Measurements from ENCODE around the gene SEMA4A. TPM values are rescaled to one million over a fixed set of nuclear protein-coding genes. Genes with fewer than 3 reads are reported as not detected.

SEMA4A gene
- total and polyA plus RNA-seq, 9 of the 15 experiments (the other 6 are each of a cell fraction or from before 2014, with no cell fraction given): 0.04 to 1.7 (median 0.45) TPM

GRCh38 chr1:156126043-156126629 is 27.2 kb upstream of the SEMA4A start:
- DNase-seq (ENCODE audit: extremely low read depth in 1 of 4, low spot score in 3 of 4) (peak; percentile 57 to 88 (median 69)), ATAC-seq (peak; percentile 25), FAIRE-seq (peak; percentile 52)
- in situ Hi-C loops (cut with MboI) (no loop called here), intact Hi-C loops (cut with micrococcal nuclease) (loop anchor here (10.0 kb wide), 1 partner anchor 191 kb away; the partner anchor contains the start of gene KHDC4)
- Histone ChIP-seq H3K9me3 (replicated peaks; ENCODE audit: control insufficient read depth, insufficient read depth, low read depth, low read length) (no peaks in the 10 kb centered on the region), H4K20me1 (replicated peaks; ENCODE audit: control insufficient read depth, insufficient read depth, low read length) (peaks cover 42% of the 10 kb centered on the region), H3K4me1 (replicated peaks in 1 of 2; ENCODE audit: control insufficient read depth in 2 of 2, insufficient read depth in 2 of 2, low read length in 2 of 2) (peaks cover 81 to 88% of the 10 kb centered on the region in 2 experiments), H3K4me3 (peak overlapping the region; percentile 26), H3K4me2 (ENCODE audit: insufficient read depth, low read length) (peak overlapping the region; percentile 83), H3K27me3 (ENCODE audit: control insufficient read depth in 2 of 2, insufficient read depth in 2 of 2, low read length in 2 of 2) (no peaks in the 10 kb centered on the region), H3K27ac (ENCODE audit: extremely low read depth, low read depth, low read length) (peak overlapping the region; percentile 82), H2AFZ (ENCODE audit: low read depth, low read length) (no peak overlapping the region), H3K36me3 (ENCODE audit: control insufficient read depth, insufficient read depth, low read length) (peaks cover 50% of the 10 kb centered on the region; the same call in 2 of the 3 replicates), H3K79me2 (ENCODE audit: control insufficient read depth, insufficient read depth, low read length) (peaks cover 96% of the 10 kb centered on the region), H3K9ac (ENCODE audit: insufficient read depth in 1 of 2, low read depth in 2 of 2, low read length in 2 of 2) (peak overlapping the region; percentile 60 to 85), H3K9me1 (ENCODE audit: control insufficient read depth, insufficient read depth, low read length) (peaks cover 10% of the 10 kb centered on the region)
- 7% methylated on average over 10 of the region's 11 CpGs for WGBS (ENCODE audit: insufficient coverage, low coverage, missing lambda C conversion rate)
- BruUV-seq (replicated peaks): no TSS peak
- CTCF ChIA-PET (ENCODE audit: low intra/inter-chr PET ratio): interaction anchor here (1.1 kb wide), 1 partner anchor 34 kb away, joined by 3 read pairs; no protein-coding TSS in a partner anchor
- POLR2A ChIA-PET: interaction anchor here (0.6 to 6.5 kb wide), 4 partner anchors 11 to 192 kb away, joined by 3 to 76 read pairs (median 22); partner anchors contain the start of gene LMNA
- no peak for TF ChIP-seq PHF21A (IDR thresholded peaks at IDR 0.05; ENCODE audit: borderline replicate concordance, low read depth)
- TF ChIP-seq, protein P1, sequence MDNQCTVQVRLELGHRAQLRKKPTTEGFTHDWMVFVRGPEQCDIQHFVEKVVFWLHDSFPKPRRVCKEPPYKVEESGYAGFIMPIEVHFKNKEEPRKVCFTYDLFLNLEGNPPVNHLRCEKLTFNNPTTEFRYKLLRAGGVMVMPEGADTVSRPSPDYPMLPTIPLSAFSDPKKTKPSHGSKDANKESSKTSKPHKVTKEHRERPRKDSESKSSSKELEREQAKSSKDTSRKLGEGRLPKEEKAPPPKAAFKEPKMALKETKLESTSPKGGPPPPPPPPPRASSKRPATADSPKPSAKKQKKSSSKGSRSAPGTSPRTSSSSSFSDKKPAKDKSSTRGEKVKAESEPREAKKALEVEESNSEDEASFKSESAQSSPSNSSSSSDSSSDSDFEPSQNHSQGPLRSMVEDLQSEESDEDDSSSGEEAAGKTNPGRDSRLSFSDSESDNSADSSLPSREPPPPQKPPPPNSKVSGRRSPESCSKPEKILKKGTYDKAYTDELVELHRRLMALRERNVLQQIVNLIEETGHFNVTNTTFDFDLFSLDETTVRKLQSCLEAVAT (IDR thresholded peaks at IDR 0.05): no peak
- no peak for TF ChIP-seq DIDO1 (tag; IDR thresholded peaks at IDR 0.05; ENCODE audit: low read depth)
- TF ChIP-seq ZSCAN32 (CRISPR knock-in tag; IDR thresholded peaks at IDR 0.05): no peak
- TF ChIP-seq ZBTB33 (CRISPR knock-in tag; IDR thresholded peaks at IDR 0.05): peak; percentile 63
- no peak for TF ChIP-seq HNRNPLL (IDR thresholded peaks at IDR 0.05; ENCODE audit: low read depth, low read length, poor library complexity, severe bottlenecking)
- TF ChIP-seq ARNT (IDR thresholded peaks at IDR 0.05): no peak
- no peak for TF ChIP-seq ZNF699 (CRISPR knock-in tag; IDR thresholded peaks at IDR 0.05; ENCODE audit: insufficient replicate concordance)
- TF ChIP-seq ZNF57 (CRISPR knock-in tag; IDR thresholded peaks at IDR 0.05): no peak
- TF ChIP-seq ZNF589 (CRISPR knock-in tag; IDR thresholded peaks at IDR 0.05; ENCODE audit: low read depth): 0 out of 2 replicates have a peak, but pooled peaks have one; percentile 22
- peak; percentile 92 for TF ChIP-seq NFIC (IDR thresholded peaks at IDR 0.05)
- TF ChIP-seq JUNB (CRISPR knock-in tag; conservative IDR thresholded peaks at IDR 0.05): 0 out of 2 replicates have a peak, but pooled peaks have one; percentile 26
- TF ChIP-seq MEIS2 (IDR thresholded peaks at IDR 0.05; ENCODE audit: partially characterized antibody): no peak
- TF ChIP-seq FOXA1 (IDR thresholded peaks at IDR 0.05; ENCODE audit: borderline replicate concordance): no peak
- no peak for TF ChIP-seq ZMIZ1 (IDR thresholded peaks at IDR 0.05; ENCODE audit: low read depth in 2 of 2, low read length in 2 of 2)
